NCI-H2081 (cell line): ENCODE measurements around the gene NDUFA3.
A peak's percentile ranks its signal among the peaks of the same experiment; 100 is the strongest.

ENCODE experiments used
- DNase-seq, 2 experiments: peaks; one replicate each; lab custom pipeline; 2025; lab: John Stamatoyannopoulos, UW

The NDUFA3 gene

DNA sequence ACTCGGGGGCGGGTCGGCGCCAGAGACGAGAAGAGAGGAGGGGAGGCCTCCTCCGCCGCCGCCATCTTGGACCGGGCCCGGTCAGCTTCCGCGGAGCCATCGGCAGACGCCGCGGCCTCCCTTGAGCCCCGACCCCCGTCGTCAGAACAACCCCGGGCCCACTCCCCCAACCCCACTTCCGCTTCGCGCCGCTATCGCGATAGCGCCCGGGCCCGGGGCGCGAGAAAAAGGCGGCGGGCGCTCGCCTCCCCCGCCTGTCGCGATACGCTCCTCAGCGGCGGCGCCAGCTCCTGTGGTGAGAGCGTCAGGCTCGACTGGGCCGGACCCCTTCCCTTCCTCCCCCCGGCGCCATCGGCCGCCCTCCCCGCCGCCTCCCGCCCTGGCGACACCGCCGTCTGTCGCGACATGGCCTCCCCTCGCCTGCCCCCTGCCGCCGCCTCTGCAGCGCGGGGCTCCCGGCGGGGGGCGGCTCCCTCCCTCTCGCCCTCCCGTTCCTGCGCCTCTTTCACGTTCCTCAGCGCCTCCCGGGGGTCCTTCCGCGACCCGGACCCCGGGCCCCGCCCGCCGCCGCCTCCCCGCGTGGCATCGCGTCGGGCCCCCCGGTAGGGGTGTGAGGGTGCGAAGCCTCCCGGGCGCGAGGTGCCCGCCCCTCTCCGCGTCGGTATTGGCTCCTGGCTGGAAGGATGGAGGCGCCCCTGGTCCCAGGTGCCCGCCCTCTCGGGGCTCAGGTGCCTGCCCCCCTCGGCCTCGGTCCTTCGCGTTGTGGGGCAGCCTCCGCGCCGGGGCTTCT is 35.2 kb downstream of the NDUFA3 start, which contains the start of gene CNOT3:
Gene CNOT3, plus strand, starts transcription at position 64 of the 790 bp plus-strand sequence. CDS start 5,217 bp downstream, outside the sequence.
- peak; percentile 8 to 18 for DNase-seq

- DNase-seq: no peak
These were observed 36.0 kb downstream of the NDUFA3 start for GRCh38 chr19:54138489-54139256.

GRCh38 chr19:54141356-54141755 is 38.7 kb downstream of the NDUFA3 start:
- DNase-seq: no peak

DNA sequence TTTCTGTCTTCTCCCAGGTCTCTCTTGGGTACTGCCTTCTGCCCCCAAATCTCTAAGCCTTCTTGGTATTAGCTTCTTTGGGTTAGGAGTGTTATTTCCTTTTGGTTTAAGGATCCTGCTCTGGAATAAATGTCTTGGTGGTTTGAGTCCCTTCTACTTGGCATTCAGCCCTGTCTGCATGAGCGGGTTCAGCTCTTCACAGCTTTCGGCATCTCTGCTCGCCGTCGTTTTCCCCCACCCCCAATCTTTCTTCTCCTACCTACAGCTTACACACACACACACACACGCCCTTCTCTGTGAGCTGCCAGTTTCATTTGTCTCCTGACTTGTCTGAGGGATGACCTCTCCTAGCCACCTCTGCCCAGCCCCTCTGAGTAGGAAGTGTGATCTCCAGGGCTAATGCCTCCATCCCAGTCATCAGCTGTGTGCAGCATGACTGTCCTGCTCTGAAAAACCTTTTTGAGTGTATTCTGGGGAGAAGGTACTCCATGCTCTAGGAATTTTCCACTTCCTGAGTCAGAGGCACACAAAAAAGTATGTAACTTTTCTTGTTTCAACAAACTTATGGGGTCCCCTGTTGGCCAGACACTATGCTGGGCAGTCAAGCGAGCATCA is 39.6 kb downstream of the NDUFA3 start:
- DNase-seq: no peak

- DNase-seq: no peak
These were observed 43.0 kb downstream of the NDUFA3 start for GRCh38 chr19:54145541-54146158.

DNA sequence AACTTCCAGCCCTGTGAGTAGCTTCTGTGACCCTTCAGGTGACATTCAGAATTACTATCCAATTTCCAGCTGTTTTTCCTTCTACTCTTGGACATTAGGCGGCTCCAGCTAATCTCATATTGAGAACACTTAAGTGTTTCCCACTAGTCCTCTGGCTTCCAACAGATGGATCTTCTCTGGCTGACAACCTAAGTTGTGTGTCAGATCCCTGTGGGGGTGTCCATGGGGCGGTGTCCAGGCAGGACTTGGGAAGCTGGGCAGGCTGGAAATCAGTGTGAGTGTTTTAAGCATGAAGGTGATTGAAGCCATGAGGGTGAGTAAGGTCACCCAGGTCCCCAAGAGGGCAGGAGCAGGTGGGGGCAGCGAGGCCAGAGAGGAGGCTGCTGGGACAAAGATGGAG is 45.0 kb downstream of the NDUFA3 start:
- no peak for DNase-seq

GRCh38 chr19:54148158-54148557 is 45.5 kb downstream of the NDUFA3 start:
- DNase-seq: no peak

DNA sequence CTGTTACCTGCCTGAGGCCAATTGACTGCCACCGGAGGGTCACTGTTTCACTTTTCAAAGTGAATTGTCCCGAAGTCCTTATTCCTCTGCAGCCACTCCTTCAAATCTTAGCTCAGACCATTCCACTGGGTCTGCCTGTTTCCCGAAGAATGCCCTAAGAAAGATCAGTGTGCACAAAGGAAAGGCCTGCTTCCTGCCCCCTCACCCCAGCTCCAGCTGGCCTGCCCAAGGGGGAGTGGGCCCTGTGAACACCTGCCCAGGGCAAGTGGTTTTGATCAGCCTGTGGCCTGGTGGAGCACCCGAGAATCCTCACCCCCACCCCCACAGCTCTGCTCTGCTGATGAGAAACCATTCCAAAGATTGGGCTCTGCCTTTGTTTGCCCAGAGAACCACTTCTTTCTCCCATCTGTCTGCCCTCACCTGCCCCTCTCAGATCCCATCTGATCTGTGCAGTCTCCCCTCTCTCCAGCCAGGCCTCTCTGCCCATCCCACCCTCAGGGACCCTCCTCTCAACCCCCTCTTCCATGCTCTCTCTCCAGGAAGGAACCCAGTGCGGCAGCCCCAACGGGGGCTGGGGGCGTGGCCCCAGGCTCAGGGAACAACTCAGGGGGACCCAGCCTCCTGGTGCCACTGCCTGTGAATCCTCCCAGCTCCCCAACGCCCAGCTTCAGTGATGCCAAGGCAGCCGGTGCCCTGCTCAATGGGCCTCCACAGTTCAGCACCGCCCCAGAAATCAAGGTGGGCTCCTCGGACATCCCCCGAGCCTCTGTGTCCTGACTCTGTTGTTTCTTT is 46.6 kb downstream of the NDUFA3 start:
- DNase-seq: no peak

DNA sequence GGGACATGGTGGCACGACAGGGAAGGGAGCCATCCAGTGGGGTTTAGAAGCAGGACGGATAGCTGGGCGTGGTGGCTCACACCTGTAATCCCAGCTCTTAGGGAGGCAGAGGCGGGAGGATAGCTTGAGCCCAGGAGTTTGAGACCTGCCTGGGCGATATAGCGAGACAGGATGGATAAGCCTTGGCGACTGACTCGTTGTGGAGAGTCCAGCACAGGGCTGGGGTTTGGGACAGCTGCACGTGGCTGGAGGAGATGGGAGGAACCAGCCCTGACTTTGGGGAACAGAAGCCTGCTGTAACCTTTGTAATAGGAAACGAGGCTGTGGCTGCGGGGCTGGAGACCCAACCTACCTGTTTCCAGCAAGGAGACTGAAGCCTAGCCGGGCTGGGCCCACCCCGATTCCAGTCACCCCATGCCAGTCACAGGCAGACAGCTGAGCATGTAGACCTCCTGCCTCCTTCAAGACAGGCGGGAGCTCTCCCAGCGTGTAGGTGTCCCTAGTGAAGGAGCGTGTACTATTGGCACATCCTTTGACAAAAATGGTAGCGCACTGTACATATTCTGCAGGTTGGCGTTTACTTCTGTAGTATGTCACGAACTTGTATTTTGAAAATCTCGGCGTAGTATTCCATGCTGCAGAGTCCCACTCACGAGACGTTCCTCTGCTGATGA is 48.8 kb downstream of the NDUFA3 start:
- no peak for DNase-seq

- no peak for DNase-seq
These were observed 49.6 kb downstream of the NDUFA3 start for GRCh38 chr19:54152267-54152666.

DNA sequence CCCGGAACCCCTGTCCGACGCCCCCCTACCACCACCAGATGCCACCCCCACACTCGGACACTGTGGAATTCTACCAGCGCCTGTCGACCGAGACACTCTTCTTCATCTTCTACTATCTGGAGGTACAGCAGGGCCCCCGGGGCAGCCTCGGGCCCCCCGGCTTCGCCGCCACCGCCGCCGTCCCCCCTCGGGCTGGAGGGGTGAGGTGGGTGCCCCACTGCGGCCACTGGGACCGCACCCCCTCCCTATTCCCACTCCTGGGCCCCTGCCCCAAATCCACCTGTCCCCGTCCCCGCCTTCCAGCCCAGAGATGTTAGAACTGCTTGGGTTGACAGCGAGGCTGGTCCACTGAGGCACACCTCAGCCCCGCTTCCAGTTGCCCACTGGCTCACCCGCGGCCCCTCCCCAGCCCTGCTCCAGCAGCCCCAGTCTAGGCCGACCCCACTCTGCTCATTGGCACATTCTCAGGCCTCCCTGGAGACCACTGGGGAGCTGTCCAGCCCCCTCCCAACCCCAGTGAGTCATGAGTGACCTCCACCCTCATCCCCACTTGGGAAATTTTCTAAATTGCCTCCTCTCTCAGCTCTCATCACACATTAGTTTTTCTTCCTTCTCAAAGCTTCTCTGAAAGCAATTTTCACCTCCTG is 50.3 kb downstream of the NDUFA3 start:
- no peak for DNase-seq

DNA sequence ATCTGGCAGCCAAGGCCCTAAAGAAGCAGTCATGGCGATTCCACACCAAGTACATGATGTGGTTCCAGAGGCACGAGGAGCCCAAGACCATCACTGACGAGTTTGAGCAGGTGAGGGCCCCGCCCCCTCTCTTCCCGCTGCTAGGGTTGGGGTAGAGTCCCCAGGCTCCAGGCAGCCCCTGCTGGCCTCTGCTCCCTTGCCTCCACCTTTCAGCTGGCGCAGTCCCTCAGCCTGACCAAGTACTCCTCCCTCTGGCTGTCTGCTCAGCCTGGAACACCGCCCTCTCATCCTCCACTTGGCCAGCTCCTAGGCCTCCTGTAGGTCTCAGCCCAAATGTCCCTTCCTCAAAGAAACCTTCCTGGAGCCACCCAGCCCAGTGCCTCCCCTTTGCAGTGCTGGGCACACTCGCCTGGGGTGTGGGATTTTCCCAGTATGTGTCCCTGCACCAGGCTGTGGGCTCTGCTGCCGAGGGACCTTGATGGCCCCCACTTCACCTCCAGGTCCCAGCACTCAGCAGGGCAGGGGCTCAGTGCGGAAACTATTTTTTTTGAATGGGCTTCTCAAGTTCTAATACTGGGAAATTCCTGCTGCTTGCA is 51.2 kb downstream of the NDUFA3 start:
- no peak for DNase-seq

GRCh38 chr19:54154603-54155345 is 52.1 kb downstream of the NDUFA3 start:
- no peak for DNase-seq

GRCh38 chr19:54155694-54156093 is 53.0 kb downstream of the NDUFA3 start:
- no peak for DNase-seq

DNA sequence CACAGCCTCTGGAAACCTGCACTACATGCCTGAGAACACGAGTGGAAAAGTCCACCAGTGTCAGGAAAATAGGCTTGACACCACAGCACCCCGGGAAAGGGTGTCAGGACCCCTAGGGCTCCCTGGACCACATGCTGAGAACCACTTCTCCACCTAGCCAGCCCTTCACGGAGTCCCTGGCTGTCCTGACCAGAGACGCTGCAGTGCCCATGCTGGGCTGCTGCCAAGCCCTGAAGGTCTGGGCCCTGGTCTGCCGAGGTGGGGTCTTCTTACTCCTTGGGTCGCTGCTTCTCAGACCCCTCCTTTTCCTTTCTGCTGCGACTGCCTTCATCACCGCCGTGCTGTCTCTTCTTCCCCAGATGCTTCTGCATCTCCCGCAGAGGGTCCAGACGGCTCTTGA is 53.8 kb downstream of the NDUFA3 start:
- no peak for DNase-seq

GRCh38 chr19:54156953-54157352 is 54.3 kb downstream of the NDUFA3 start:
- no peak for DNase-seq
